WTC11 (cell line): Measurements from ENCODE around the gene ALOX12B. TPM values are rescaled to one million over a fixed set of nuclear protein-coding genes. Genes with fewer than 3 reads are reported as not detected.

Experiments
- ATAC-seq: fragments of 200-7000 bp; cut with Tn5 transposase; 2 replicates; pipeline ENCODE4 v1.10.0; 2021; ENCODE audit warnings: mild to moderate bottlenecking, moderate library complexity
- CTCF ChIA-PET: fragments of 300-600 bp; sonication (Branson Sonifier 250); formaldehyde crosslinking; loops from one replicate; lab custom pipeline; 2021; ENCODE audit warnings: antibody characterized with exemption; lab: Charles Lee
- POLR2A ChIA-PET: fragments of 350-600 bp; sonication (Branson Sonifier 250); formaldehyde crosslinking; loops from one replicate; lab custom pipeline; 2021; ENCODE audit warnings: antibody characterized with exemption; lab: Charles Lee
- DNase-seq: peaks from one replicate; pipeline ENCODE4 v3.0.0; 2021; ENCODE audit warnings: low spot score
- H3K27ac Mint-ChIP-seq: 2 replicates; pipeline ENCODE4 v1.8.0; 2021; ENCODE audit warnings: mixed read lengths
- H3K27me3 Mint-ChIP-seq: 2 replicates; pipeline ENCODE4 v1.8.0; 2021; ENCODE audit warnings: low read depth, mild to moderate bottlenecking, moderate library complexity, mixed read lengths
- H3K36me3 Mint-ChIP-seq: 2 replicates; pipeline ENCODE4 v1.8.0; 2021; ENCODE audit warnings: mixed read lengths
- H3K4me1 Mint-ChIP-seq: 2 replicates; pipeline ENCODE4 v1.8.0; 2022; ENCODE audit warnings: mixed read lengths
- H3K4me3 Mint-ChIP-seq: 2 replicates; pipeline ENCODE4 v1.8.0; 2021; ENCODE audit warnings: mild to moderate bottlenecking, moderate library complexity, mixed read lengths
- H3K9me3 Mint-ChIP-seq: 2 replicates; pipeline ENCODE4 v1.8.0; 2021; ENCODE audit warnings: mixed read lengths
- AR ChIP-seq: fragments of 250-450 bp; sonication (Bioruptor Pico); IDR thresholded peaks from 2 replicates; pipeline ENCODE4 v1.9.0; 2021; ENCODE audit warnings: mild to moderate bottlenecking
- CBFB ChIP-seq: sonication (generic); formaldehyde crosslinking; IDR thresholded peaks from 2 replicates; pipeline ENCODE4 v1.8.1; 2022; ENCODE audit warnings: mild to moderate bottlenecking, low read depth, missing genetic modification reagents
- ELF4 ChIP-seq: sonication (generic); formaldehyde crosslinking; IDR thresholded peaks from 2 replicates; pipeline ENCODE4 v1.8.1; 2022; ENCODE audit warnings: low read depth, mild to moderate bottlenecking, moderate library complexity, missing genetic modification reagents
- EMX1 ChIP-seq: fragments of 250-450 bp; sonication (Bioruptor Pico); IDR thresholded peaks from 2 replicates; pipeline ENCODE4 v1.8.0; 2021; ENCODE audit warnings: mild to moderate bottlenecking
- FOXJ3 ChIP-seq: sonication (generic); formaldehyde crosslinking; IDR thresholded peaks from 2 replicates; pipeline ENCODE4 v1.9.0; 2021; ENCODE audit warnings: missing genetic modification reagents, mild to moderate bottlenecking, borderline replicate concordance
- FOXP4 ChIP-seq: sonication (generic); formaldehyde crosslinking; IDR thresholded peaks from 2 replicates; pipeline ENCODE4 v1.8.0; 2022; ENCODE audit warnings: mild to moderate bottlenecking, missing genetic modification reagents
- HMGA2 ChIP-seq: fragments of 250-450 bp; sonication (Bioruptor Pico); IDR thresholded peaks from 2 replicates; pipeline ENCODE4 v1.4.0; 2021; ENCODE audit warnings: mild to moderate bottlenecking, moderate library complexity
- KAT7 ChIP-seq: sonication (generic); formaldehyde crosslinking; IDR thresholded peaks from 2 replicates; pipeline ENCODE4 v1.8.1; 2023; ENCODE audit warnings: missing genetic modification reagents, mild to moderate bottlenecking, borderline replicate concordance
- MLX ChIP-seq: sonication (generic); formaldehyde crosslinking; IDR thresholded peaks from 2 replicates; pipeline ENCODE4 v1.8.1; 2023; ENCODE audit warnings: mild to moderate bottlenecking, missing genetic modification reagents, moderate library complexity
- NFYB ChIP-seq: sonication (generic); formaldehyde crosslinking; conservative IDR thresholded peaks from 2 replicates; pipeline ENCODE4 v1.8.0; 2022; ENCODE audit warnings: low read depth, missing genetic modification reagents
- OVOL2 ChIP-seq: fragments of 250-450 bp; sonication (Bioruptor Pico); IDR thresholded peaks from 2 replicates; pipeline ENCODE4 v1.9.0; 2021; ENCODE audit warnings: mild to moderate bottlenecking, borderline replicate concordance
- PREB ChIP-seq: sonication (generic); formaldehyde crosslinking; IDR thresholded peaks from 2 replicates; pipeline ENCODE4 v1.8.1; 2022; ENCODE audit warnings: mild to moderate bottlenecking, missing genetic modification reagents, moderate library complexity, borderline replicate concordance
- SP1 ChIP-seq: sonication (generic); formaldehyde crosslinking; conservative IDR thresholded peaks from 2 replicates; pipeline ENCODE4 v1.8.1; 2022; ENCODE audit warnings: missing genetic modification reagents
- ZBTB43 ChIP-seq: sonication (generic); formaldehyde crosslinking; IDR thresholded peaks from 2 replicates; pipeline ENCODE4 v1.8.1; 2023; ENCODE audit warnings: mild to moderate bottlenecking, missing genetic modification reagents
- ZNF263 ChIP-seq: sonication (generic); formaldehyde crosslinking; IDR thresholded peaks from 2 replicates; pipeline ENCODE4 v1.8.1; 2022; ENCODE audit warnings: low read depth, mild to moderate bottlenecking, moderate library complexity, missing genetic modification reagents
- ZNF512 ChIP-seq: sonication (generic); formaldehyde crosslinking; IDR thresholded peaks from 2 replicates; pipeline ENCODE4 v1.8.1; 2022; ENCODE audit warnings: missing genetic modification reagents, borderline replicate concordance
- total RNA-seq: library from RNA; stranded (reverse); gene quantifications from 3 replicates; pipeline ENCODE4 v1.2.3, GENCODE V29; 2021

Gene ALOX12B
- total RNA-seq, 1 experiment from 2014 or later = 0.72 TPM

GRCh38 chr17:8089728-8090127 lies 2.2 kb upstream of the ALOX12B start (continued):
- TF ChIP-seq AR (CRISPR knock-in tag) = no peak
- no peak for TF ChIP-seq NFYB (CRISPR knock-in tag)

GRCh38 chr17:8087952-8088230 lies 375 bp upstream of the ALOX12B start:
- no peak overlapping the region for H3K27ac Mint-ChIP-seq
- DNase-seq = no peak
- ChIA-PET CTCF (interaction anchor here (1.0 to 4.8 kb wide), 8 partner anchors 8 to 213 kb away, joined by 3 to 47 read pairs (median 6); no protein-coding TSS in a partner anchor), POLR2A (no interaction called here)
- ATAC-seq = no peak; the same call in 1 of the 2 replicates
- no peaks in the 10 kb centered on the region for H3K36me3 Mint-ChIP-seq
- no peaks in the 10 kb centered on the region for H3K9me3 Mint-ChIP-seq
- H3K4me1 Mint-ChIP-seq = peaks cover 12% of the 10 kb centered on the region
- H3K27me3 Mint-ChIP-seq = peaks cover 49% of the 10 kb centered on the region
- TF ChIP-seq EMX1 (CRISPR knock-in tag) (no peak), FOXJ3 (CRISPR knock-in tag) (no peak), ZNF263 (CRISPR knock-in tag) (no peak), OVOL2 (CRISPR knock-in tag) (no peak), MLX (no peak), PREB (CRISPR knock-in tag) (no peak), KAT7 (CRISPR knock-in tag) (no peak), ELF4 (CRISPR knock-in tag) (no peak), CBFB (CRISPR knock-in tag) (no peak)
- no peak overlapping the region for H3K4me3 Mint-ChIP-seq

- ChIA-PET POLR2A (no interaction called here), CTCF (interaction anchor here (1.6 to 4.4 kb wide), 3 partner anchors 9 to 24 kb away, joined by 3 to 30 read pairs (median 8); no protein-coding TSS in a partner anchor)
- H3K27ac Mint-ChIP-seq = no peak overlapping the region
- peaks cover 60% of the 10 kb centered on the region for H3K27me3 Mint-ChIP-seq
- TF ChIP-seq ZNF512 (no peak), HMGA2 (CRISPR knock-in tag) (no peak), FOXP4 (CRISPR knock-in tag) (no peak), ZBTB43 (CRISPR knock-in tag) (no peak), SP1 (CRISPR knock-in tag) (no peak)
- H3K9me3 Mint-ChIP-seq = no peaks in the 10 kb centered on the region
- peaks cover 2% of the 10 kb centered on the region; the same call in 1 of the 2 replicates for H3K36me3 Mint-ChIP-seq
- no peak for ATAC-seq
- no peak for DNase-seq
- H3K4me3 Mint-ChIP-seq = no peak overlapping the region
- H3K4me1 Mint-ChIP-seq = peaks cover 13% of the 10 kb centered on the region
These were observed 3.3 kb downstream of the ALOX12B start for GRCh38 chr17:8084250-8084649.
